GM19099 (cell line): ENCODE measurements around the gene CTNNA2.

Experiments used
- POLR2A ChIP-seq: IDR thresholded peaks from 3 replicates; pipeline ENCODE4 v1.6.1; 2011; ENCODE audit warnings: low read depth; ENCODE audit not compliant: insufficient read length; ENCODE audit errors: extremely low read depth

CTNNA2 gene

DNA sequence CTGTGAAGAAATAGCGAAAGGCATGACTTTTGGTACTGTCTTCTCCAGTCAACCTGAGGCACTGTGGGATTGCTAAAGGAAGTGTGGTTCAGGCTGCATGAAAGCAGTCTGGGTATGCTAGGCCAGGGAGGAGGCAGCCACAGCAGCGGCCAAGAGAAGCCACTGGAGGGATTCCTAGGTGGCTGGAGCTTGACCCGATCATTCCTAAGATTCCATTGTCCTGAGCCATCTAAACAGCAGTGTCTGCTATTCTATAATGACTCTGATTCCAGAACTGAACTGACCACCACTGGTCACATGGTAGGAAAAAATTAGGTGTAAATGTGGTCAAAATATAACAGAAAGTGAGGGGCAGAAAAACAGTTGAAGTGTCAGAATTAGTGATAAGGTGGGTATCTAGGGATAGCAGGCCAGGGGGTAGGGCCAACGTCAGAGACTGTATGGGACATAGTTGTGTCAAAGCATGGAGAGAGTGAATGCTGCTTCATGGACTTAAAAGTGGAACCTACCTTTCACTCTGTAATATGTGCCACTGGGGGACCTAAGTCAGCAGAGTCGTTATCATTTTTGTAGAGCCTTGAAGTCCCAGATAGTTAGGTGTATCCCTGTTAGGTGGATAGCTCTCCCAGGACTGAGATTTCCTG lies 204.6 kb downstream of the CTNNA2 start:
- TF ChIP-seq POLR2A, result no peak

DNA sequence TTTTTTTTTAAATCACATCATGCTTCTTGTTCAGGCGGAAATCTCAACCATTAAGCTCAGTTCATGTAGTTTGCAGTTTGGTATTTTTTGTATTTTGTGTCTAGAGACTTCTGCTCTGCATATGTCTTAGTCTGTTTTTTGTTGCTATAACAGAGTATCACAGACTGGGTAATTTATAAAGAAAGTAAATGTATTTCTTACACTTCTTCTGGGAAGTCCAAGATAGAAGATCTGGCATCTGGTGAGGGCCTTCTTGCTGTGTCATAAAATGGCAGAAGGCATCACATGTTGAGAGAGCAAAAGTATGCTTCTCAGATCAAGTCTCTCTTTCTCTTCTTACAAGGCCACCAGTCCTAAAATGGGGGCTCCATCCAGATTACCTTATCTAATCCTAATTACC lies 208.2 kb downstream of the CTNNA2 start:
- TF ChIP-seq POLR2A, result no peak

DNA sequence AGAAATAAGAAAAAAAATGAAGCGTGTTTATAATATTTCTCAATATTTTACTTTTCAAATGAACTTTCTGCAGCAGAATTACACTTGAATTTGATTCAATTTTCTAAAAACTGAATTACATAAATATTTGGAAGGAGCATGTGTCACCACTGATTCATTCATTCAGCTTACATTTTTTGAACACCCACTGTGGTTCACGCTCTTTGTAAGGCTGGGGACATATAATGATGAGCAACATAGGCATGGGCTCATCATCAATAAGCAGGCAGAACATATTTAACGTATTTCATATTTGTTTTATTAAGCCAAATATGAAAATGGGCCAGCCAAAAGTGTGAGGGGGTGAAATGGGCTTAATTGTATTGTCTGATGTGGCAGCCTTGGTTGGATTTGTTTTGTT lies 209.1 kb downstream of the CTNNA2 start:
- TF ChIP-seq POLR2A, result no peak

DNA sequence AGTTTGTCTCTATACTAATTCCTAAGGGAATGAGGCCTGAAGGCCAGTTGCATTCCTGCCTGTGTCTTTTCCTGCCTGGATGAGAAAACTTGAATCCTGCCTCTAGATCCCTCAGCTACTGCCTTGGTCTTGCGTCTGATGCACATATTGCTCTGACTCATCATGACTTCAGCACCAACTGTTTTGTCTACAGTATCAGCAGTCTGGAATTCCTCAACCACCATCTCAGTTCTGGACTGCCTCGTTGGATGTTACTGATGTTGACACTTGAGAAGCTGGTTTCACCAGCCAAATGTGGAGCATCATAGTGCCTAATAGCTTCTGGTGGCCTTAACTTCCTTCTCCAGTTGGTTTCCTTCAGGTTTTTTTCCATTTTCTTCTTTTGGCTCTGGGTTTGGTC lies 211.0 kb downstream of the CTNNA2 start:
- no peak for TF ChIP-seq POLR2A

DNA sequence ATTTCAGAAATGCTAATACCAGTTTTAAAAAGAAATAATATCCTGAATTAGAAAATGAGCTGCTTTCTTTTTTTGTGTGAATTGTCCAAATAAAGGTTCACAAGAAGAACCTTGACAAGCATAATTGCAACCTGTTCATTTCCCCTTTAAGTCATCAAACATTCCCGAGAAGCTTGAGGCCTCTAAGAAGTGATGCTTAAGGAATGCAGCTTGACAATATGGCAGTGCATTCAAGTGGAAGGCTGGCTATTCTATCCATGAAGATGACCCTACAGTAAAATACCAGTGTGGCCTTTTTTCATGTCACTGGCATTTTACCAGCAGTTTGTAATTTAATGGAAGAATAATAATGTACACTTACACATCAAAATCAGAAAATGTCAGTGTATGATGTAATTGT lies 216.7 kb downstream of the CTNNA2 start:
- TF ChIP-seq POLR2A, result no peak

DNA sequence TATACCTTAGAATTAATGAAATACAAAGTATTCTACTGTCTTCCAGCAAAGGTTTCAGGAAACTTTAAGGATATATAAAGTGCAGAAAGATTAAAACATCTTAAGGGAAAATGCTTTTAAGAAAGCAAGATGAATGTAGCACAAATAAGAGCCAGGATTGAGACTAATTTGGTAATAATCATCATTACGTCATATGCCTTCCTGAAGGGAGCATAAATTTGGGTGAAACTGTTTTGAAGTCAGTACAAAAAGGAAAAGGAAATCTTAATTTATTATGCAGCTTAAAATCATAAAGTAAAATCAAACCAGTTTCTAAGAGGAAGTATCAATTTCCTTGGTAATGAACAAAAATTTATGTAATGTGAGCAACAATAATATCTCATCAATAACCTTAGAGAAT lies 221.7 kb downstream of the CTNNA2 start:
- no peak for TF ChIP-seq POLR2A

DNA sequence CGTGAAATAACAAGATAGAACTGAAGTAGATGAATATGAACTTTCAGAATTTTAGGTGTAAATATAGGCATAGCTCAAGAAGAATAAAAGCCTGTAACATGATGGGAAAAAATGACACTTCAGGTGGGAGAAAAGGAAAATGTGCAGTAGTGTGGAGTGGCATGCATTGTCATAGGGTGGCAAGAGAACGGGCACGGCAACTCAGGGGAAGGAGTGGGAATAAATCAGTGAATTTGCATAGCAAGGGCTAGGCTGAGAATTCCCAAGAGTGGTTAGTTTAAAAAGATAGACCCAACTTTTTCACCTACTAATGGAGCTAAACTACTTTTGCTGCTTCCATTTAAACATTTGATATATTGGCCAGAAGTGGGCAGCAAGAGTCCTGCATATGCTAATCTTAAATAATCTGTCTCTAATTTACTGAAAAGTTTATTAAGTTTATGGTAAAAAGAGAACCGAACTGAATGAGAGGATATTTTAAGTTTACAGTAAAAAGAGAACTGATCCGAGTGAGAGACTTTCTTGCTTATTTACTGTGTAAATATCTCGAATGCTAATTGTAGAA lies 228.1 kb downstream of the CTNNA2 start:
- no peak for TF ChIP-seq POLR2A

DNA sequence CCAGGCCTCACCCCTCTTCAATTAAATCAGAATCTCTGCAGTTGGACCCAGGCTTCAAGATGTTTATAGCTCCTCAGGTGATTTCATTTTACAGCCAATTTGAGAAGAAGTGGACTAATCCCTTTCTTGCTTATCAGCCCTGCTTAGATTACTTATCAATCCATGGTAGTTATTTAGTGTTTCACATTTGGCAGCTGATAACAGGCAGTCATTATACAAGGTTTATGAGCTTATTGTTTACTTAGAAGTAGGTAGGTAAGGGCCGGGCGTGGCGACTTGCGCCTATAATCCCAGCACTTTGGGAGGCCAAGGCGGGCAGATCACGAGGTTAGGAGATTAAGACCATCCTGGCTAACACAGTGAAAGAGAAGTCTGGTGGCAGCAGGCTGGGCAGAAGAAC lies 237.5 kb downstream of the CTNNA2 start:
- no peak for TF ChIP-seq POLR2A

DNA sequence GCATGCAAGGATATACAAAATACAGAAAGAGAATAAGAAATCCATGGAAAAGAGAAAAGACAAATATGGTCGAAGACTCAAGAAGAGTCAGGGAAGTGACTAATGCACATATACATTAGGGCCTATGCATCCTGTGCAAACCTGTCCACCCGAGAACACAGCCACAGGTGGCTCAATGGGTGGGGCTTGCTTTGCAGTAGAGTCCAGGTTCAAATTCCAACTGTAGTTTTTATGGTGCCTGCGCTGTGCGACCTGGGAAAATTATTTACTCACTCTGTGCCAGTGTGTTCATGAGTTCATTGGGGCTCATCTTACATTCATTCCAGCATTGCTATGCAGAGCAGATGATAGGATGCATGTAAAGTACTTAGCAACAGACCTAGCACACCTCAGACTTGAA lies 244.7 kb downstream of the CTNNA2 start:
- TF ChIP-seq POLR2A, result no peak

DNA sequence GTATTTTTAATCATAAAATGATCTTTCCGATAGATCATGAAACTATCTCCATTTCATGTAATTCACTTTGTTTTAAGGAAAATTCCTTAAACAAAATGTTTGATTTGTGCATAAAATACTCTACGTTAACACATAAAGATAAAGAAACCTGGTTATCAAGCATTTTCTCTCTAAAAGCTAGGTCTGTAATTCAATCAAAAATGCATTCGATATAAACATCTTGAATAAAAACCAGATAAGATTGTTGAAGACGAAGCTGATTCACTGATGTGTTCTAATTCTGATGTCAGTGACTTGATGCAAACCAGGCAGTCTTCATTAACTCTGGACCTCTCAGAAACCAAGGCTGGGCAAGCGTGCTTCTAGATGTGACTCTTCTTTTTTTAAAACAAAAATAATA lies 245.2 kb downstream of the CTNNA2 start:
- no peak for TF ChIP-seq POLR2A

DNA sequence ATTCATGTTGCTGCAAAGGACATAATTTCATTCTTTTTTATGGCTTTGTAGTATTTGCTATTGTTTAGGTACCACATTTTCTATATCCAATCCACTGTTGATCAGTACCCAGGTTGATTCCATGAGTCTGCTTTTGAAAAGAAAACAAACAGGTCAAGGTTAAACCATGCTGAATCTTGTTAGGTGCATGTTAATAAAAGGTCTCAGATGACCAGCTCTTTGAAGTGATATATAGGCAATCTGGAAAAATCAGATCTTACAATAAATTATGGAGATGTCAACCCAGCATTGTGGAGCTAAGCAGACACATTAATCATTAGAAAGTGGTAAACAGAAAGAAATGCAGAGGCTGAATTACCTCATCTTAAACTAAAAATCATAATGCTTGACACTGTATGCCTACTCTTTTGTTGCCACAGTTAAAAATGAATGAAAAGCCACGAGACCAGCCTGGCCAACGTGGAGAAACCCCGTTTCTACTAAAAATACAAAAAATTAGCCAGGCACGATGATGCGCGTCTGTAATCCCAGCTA lies 246.0 kb downstream of the CTNNA2 start:
- no peak for TF ChIP-seq POLR2A

DNA sequence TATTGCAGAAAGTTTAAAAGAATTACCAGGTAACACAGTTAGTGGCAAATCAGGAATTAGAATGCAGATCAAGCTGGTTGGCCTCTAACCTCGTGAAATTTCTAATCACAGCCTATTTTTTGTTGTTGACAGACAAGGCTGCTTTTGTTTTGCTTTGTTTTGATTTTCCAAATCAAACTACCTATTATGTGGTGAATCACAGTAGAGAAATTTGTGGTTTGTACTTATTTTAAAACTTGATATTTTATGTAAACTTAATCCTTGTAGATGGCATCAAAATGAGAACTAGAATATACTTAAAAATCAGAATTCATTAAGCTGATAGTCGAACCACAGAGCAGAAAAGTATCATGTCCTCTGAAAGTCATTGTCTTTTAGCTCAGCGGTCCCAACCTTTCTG lies 258.1 kb downstream of the CTNNA2 start:
- no peak for TF ChIP-seq POLR2A

DNA sequence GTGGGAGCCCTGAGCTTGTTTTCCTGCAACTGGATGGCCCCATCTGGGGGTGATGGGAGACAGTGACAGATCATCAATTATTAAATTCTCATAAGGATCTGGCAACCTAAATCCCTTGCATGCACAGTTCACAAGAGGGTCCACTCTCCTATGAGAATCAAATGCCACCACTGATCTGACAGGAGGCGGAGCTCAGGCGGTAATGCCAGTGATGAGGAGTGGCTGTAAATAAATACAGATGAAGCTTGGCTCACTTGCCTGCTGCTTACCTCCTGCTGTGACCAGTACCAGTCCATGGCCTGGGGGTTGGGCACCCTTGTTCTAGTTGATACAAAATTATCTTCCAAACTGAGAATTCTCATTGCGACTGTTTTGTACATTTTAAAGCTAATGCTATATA lies 258.6 kb downstream of the CTNNA2 start:
- TF ChIP-seq POLR2A, result no peak

DNA sequence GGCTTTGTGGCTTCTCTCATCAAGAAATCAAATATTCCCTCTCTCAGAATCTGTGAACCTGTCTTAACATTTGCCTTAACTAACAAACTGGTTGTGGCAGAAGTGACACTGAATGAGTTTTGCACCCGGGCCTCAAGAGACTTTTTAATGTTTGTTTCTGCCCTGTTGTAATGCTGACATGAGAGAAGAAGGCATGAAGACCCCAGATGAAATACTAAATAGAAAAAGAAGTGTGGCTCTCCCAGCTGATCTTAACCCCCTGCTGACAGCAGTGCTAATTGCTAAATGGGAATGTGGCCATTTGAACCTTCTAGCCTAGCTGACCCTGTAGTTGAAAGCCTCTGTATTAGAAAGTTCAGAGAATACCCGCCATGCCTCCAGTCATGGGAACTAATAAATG lies 261.2 kb downstream of the CTNNA2 start:
- no peak for TF ChIP-seq POLR2A

DNA sequence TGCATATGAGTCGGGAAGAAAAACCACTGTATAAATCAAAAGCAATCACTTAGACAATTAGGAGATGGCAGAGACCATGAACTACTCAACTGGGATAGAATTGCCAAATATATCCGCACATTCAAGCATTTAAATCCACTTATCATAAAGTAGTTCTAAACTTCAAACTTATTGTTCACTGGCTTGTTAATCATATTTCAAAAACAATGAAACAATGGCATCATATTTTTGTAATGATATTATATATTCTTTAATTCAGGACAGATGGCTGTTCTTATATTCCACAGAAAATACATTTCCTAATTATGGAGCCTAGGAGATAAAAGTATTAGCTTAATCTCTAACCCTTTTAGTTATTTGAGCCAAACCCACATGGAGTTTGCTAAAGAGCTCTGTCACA lies 263.6 kb downstream of the CTNNA2 start:
- no peak for TF ChIP-seq POLR2A

DNA sequence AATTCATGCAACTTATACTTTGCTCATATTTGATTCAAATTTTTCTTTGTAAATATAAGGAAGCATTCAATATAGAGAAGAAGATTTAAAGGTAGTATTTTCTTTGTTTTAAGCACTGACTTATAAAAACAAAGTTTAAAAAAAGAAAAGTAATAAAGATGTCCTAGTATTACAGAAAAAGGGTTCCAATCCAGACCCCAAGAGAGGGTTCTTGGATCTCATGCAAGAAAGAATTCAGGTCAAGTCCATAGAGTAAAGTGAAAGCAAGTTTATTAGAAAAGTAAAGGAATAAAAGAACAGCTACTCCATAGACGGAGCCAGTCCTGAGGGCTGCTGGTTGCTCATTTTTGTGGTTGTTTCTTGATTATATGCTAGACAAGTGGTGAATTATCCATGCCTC lies 267.9 kb downstream of the CTNNA2 start:
- TF ChIP-seq POLR2A, result no peak
